Osteoblast (primary cell): Measurements from ENCODE around the gene CD80. TPM values are rescaled to one million over a fixed set of nuclear protein-coding genes. Genes with fewer than 3 reads are reported as not detected.

ENCODE experiments used
- DNase-seq: peaks from one replicate; pipeline ENCODE4 v3.0.0; 2011; ENCODE audit warnings: low spot score, mixed read lengths; ENCODE audit not compliant: insufficient read length; ENCODE audit errors: missing footprints
- H2AFZ ChIP-seq: 2 replicates; pipeline ENCODE4 v1.6.0; 2011; ENCODE audit warnings: mild to moderate bottlenecking, low read length
- H3K27ac ChIP-seq: 2 replicates; pipeline ENCODE4 v1.5.1; 2011; ENCODE audit warnings: mild to moderate bottlenecking, low read depth, low read length, moderate library complexity
- H3K27me3 ChIP-seq: 2 replicates; pipeline ENCODE4 v1.6.0; 2012; ENCODE audit warnings: mild to moderate bottlenecking, control low read depth, inconsistent platforms, low read length, moderate library complexity; ENCODE audit not compliant: insufficient read depth
- H3K36me3 ChIP-seq: 2 replicates; pipeline ENCODE4 v1.5.1; 2011; ENCODE audit warnings: mild to moderate bottlenecking, low read length, control low read depth, moderate library complexity; ENCODE audit not compliant: insufficient read depth
- H3K4me1 ChIP-seq: 2 replicates; pipeline ENCODE4 v1.5.1; 2011; ENCODE audit warnings: mild to moderate bottlenecking, low read length, control low read depth, moderate library complexity; ENCODE audit not compliant: insufficient read depth
- H3K4me2 ChIP-seq: 2 replicates; pipeline ENCODE4 v1.6.0; 2011; ENCODE audit warnings: mild to moderate bottlenecking, low read length; ENCODE audit not compliant: insufficient read depth
- H3K4me3 ChIP-seq: fragments of 200-600 bp; sonication (generic); 3 replicates; pipeline ENCODE4 v1.5.1; 2012; ENCODE audit warnings: mild to moderate bottlenecking, low read length, inconsistent platforms; ENCODE audit not compliant: insufficient read depth
- H3K79me2 ChIP-seq: 2 replicates; pipeline ENCODE4 v1.6.0; 2012; ENCODE audit warnings: mild to moderate bottlenecking, low read length, control low read depth, inconsistent platforms; ENCODE audit not compliant: insufficient read depth
- H3K9me3 ChIP-seq: 2 replicates; pipeline ENCODE4 v1.5.1; 2011; ENCODE audit warnings: low read depth, low read length, control low read depth
- H4K20me1 ChIP-seq: 2 replicates; pipeline ENCODE4 v1.6.0; 2012; ENCODE audit warnings: mild to moderate bottlenecking, low read length, control low read depth; ENCODE audit not compliant: insufficient read depth
- total RNA-seq: library from RNA; depleted of rRNA; stranded (reverse); fragments of >200 nt; gene quantifications from 2 replicates; pipeline ENCODE4 v1.2.3, GENCODE V29; 2012
- TF ChIP-seq, protein P1 (sequence below): IDR thresholded peaks from 2 replicates; pipeline ENCODE4 v1.5.1; 2011; ENCODE audit warnings: mild to moderate bottlenecking, low read depth, low read length, moderate library complexity; ENCODE audit errors: extremely low read depth

Gene CD80
- total RNA-seq, 1 donor, result 2.5 TPM

DNA sequence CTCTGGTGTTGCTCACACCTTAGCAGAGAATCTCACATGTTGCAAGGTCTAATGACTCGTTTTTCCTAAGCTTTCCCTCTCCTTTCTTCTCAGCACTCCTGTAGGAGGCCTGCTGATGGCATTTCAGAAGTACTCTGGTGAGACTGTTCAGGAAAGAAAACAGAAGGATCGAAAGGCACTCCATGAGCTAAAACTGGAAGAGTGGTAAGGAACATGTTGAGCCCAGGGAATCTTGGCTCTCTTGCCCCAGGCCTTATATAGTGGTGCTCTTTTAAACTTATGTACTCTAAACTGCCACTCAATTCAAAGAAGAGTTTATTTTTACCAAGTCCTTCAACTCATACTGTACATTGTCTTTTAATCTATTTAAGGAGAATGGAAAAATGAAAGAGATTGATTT is 42.3 kb downstream of the CD80 start:
- Histone ChIP-seq H3K4me1 (no peaks in the 10 kb centered on the region), H3K9me3 (no peaks in the 10 kb centered on the region), H3K27me3 (no peaks in the 10 kb centered on the region), H4K20me1 (no peaks in the 10 kb centered on the region), H3K4me2 (no peak overlapping the region), H2AFZ (no peak overlapping the region), H3K27ac (no peak overlapping the region), H3K79me2 (no peaks in the 10 kb centered on the region), H3K36me3 (peaks cover 71% of the 10 kb centered on the region), H3K4me3 (no peak overlapping the region)
- TF ChIP-seq, protein P1, sequence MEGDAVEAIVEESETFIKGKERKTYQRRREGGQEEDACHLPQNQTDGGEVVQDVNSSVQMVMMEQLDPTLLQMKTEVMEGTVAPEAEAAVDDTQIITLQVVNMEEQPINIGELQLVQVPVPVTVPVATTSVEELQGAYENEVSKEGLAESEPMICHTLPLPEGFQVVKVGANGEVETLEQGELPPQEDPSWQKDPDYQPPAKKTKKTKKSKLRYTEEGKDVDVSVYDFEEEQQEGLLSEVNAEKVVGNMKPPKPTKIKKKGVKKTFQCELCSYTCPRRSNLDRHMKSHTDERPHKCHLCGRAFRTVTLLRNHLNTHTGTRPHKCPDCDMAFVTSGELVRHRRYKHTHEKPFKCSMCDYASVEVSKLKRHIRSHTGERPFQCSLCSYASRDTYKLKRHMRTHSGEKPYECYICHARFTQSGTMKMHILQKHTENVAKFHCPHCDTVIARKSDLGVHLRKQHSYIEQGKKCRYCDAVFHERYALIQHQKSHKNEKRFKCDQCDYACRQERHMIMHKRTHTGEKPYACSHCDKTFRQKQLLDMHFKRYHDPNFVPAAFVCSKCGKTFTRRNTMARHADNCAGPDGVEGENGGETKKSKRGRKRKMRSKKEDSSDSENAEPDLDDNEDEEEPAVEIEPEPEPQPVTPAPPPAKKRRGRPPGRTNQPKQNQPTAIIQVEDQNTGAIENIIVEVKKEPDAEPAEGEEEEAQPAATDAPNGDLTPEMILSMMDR, result no peak
- DNase-seq, result no peak

DNA sequence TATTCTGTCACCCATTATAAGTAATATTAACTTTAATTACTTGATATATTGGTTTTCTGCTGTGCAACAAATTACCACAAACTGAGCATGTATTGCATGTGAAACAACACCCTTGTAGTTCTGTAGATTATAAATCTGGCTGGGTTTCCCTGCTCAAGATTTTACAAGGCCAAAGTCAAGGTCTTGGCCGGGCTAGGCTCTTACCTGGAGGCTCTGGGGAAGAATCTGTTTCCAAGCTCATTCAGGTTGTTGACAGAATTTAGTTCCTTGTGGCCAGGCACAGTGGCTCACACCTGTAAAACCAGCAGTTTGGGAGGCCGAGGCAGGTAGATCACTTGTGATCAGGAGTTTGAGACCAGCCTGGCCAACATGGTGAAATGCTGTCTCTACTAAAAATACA is 44.8 kb downstream of the CD80 start:
- no peak overlapping the region for H3K4me2 ChIP-seq
- no peak overlapping the region for H2AFZ ChIP-seq
- no peaks in the 10 kb centered on the region for H3K9me3 ChIP-seq
- TF ChIP-seq, protein P1, result no peak
- H3K27ac ChIP-seq, result no peak overlapping the region
- H3K4me1 ChIP-seq, result no peaks in the 10 kb centered on the region
- H3K79me2 ChIP-seq, result no peaks in the 10 kb centered on the region
- H3K36me3 ChIP-seq, result peaks cover 68% of the 10 kb centered on the region
- no peak for DNase-seq
- H3K4me3 ChIP-seq, result no peak overlapping the region
- no peaks in the 10 kb centered on the region for H4K20me1 ChIP-seq
- no peaks in the 10 kb centered on the region for H3K27me3 ChIP-seq

DNA sequence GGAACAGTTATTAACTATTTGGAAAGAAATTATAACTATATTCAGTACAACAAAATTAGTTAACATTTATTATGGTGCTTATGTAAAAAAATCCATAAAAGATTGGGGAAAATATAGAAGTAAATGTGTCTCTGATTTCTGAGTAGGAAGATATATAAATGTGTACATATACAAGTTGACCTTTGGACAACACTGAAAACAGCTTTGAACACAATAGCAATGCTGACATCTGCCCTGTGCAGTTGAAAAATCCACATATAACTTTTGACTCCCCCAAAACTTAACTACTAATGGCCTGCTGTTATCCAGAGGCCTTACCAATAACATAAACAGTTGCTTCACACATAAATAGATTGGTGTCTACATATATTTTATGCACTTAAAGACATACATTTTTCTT is 48.7 kb downstream of the CD80 start:
- H3K4me1 ChIP-seq, result peaks cover 2% of the 10 kb centered on the region
- H3K9me3 ChIP-seq, result no peaks in the 10 kb centered on the region
- DNase-seq, result no peak
- no peak overlapping the region for H3K4me2 ChIP-seq
- TF ChIP-seq, protein P1, result no peak
- no peaks in the 10 kb centered on the region for H3K27me3 ChIP-seq
- H3K4me3 ChIP-seq, result no peak overlapping the region
- H3K36me3 ChIP-seq, result peaks cover 54% of the 10 kb centered on the region
- H3K27ac ChIP-seq, result no peak overlapping the region
- H2AFZ ChIP-seq, result no peak overlapping the region
- H3K79me2 ChIP-seq, result peaks cover 12% of the 10 kb centered on the region
- H4K20me1 ChIP-seq, result no peaks in the 10 kb centered on the region

DNA sequence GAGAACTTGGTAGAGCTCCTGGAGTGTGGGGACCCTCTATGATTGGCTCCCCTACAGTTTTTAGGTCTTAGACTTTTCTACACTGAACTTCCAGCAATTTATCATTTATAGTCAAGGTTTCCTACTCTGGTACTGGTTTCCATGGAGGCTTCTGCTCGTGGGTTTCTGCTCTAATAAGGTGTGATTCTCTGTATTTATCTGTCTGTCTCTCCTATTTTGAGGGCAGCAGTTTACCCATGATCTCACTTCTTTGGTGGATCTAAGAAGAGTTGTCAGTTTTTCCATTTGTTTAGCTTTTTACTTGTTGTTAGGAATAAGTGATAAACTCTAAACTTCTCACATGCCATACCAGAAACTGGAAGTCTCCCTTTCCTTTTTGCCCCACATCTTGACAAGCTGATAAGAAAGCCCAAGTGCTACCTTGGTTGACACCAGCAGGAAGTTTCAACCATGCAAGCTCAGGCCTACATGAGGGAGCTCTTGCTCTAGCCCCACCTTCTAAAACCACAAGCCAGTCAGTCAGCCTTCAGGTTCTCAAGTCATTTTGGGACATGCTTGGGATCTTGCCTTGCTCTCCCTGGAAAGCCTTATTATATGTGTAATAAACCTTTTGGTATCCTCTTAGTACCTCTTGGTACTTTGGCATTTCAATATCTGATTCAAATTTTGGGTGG is 51.1 kb downstream of the CD80 start:
- Histone ChIP-seq H3K27me3 (no peaks in the 10 kb centered on the region), H3K36me3 (peaks cover 51% of the 10 kb centered on the region), H3K27ac (no peak overlapping the region), H2AFZ (no peak overlapping the region), H3K9me3 (no peaks in the 10 kb centered on the region), H3K4me1 (peaks cover 2% of the 10 kb centered on the region), H3K4me3 (no peak overlapping the region), H3K4me2 (no peak overlapping the region), H3K79me2 (peaks cover 16% of the 10 kb centered on the region), H4K20me1 (no peaks in the 10 kb centered on the region)
- no peak for DNase-seq
- TF ChIP-seq, protein P1, result no peak
